Measurements from ENCODE around the gene FAM199X. TPM values are rescaled to one million over a fixed set of nuclear protein-coding genes. Genes with fewer than 3 reads are reported as not detected.

FAM199X gene
- total and polyA plus RNA-seq, 2 experiments from 2014 or later: 18.4 to 28.1 TPM

- no peaks in the 10 kb centered on the region for H3K36me3 ChIP-seq
Measured at GRCh38 chrX:104141087-104141760, 25.0 kb upstream of the FAM199X start.

DNA sequence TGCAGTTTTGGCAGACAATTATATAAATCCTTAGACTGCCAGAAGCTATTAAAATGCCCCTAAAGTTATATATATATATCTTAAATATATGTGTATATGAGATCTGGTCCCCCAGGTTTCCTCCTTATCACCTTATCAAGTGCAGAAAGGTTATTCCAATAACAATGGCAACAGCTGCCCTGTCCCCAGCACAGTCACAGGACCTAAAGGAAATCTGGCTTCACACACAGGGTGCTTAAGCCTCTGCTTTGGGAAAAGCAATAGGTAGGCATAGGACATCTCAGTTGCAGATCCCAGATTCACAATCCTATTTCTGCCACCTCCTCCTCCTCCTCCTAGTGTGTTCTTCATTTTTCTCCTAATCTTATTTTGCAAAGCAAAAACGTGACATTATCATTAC is 15.2 kb upstream of the FAM199X start:
- DNase-seq (ENCODE audit: low read depth in 1 of 2, low spot score in 1 of 2): no peak
- H3K36me3 ChIP-seq: no peaks in the 10 kb centered on the region
- TF ChIP-seq, protein P1, sequence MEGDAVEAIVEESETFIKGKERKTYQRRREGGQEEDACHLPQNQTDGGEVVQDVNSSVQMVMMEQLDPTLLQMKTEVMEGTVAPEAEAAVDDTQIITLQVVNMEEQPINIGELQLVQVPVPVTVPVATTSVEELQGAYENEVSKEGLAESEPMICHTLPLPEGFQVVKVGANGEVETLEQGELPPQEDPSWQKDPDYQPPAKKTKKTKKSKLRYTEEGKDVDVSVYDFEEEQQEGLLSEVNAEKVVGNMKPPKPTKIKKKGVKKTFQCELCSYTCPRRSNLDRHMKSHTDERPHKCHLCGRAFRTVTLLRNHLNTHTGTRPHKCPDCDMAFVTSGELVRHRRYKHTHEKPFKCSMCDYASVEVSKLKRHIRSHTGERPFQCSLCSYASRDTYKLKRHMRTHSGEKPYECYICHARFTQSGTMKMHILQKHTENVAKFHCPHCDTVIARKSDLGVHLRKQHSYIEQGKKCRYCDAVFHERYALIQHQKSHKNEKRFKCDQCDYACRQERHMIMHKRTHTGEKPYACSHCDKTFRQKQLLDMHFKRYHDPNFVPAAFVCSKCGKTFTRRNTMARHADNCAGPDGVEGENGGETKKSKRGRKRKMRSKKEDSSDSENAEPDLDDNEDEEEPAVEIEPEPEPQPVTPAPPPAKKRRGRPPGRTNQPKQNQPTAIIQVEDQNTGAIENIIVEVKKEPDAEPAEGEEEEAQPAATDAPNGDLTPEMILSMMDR (IDR thresholded peaks at IDR 0.05; ENCODE audit: low read depth, low read length): no peak
- no peaks in the 10 kb centered on the region for H3K9me3 ChIP-seq (ENCODE audit: low read depth)
- H3K27me3 ChIP-seq: no peaks in the 10 kb centered on the region
- no peak overlapping the region for H3K4me3 ChIP-seq
- no peak overlapping the region for H3K27ac ChIP-seq
- H3K4me1 ChIP-seq (ENCODE audit: low read depth): no peaks in the 10 kb centered on the region

More at GRCh38 chrX:104141087-104141760, 25.0 kb upstream of the FAM199X start:
- Histone ChIP-seq H3K27me3 (peaks cover 5% of the 10 kb centered on the region), H3K4me3 (no peak overlapping the region), H3K27ac (no peak overlapping the region), H3K9me3 (ENCODE audit: low read depth) (no peaks in the 10 kb centered on the region), H3K4me1 (ENCODE audit: low read depth) (no peaks in the 10 kb centered on the region)
- TF ChIP-seq, protein P1 (IDR thresholded peaks at IDR 0.05; ENCODE audit: low read depth, low read length): no peak
- no peak for DNase-seq (ENCODE audit: low read depth in 1 of 2, low spot score in 1 of 2)

GRCh38 chrX:104156630-104157529 is 9.4 kb upstream of the FAM199X start, which contains the start of gene SLC25A53:
SLC25A53 (minus strand) TSS chrX:104157009; CDS start chrX:104105257, 51,752 bp downstream.
- Histone ChIP-seq H3K36me3 (no peaks in the 10 kb centered on the region), H3K27me3 (no peaks in the 10 kb centered on the region), H3K27ac (peak within 1 kb of the TSS; percentile 94), H3K9me3 (ENCODE audit: low read depth) (no peaks in the 10 kb centered on the region), H3K4me3 (peak within 1 kb of the TSS; percentile 57), H3K4me1 (ENCODE audit: low read depth) (no peaks in the 10 kb centered on the region)
- DNase-seq (ENCODE audit: low read depth in 1 of 2, low spot score in 1 of 2): peak; percentile 83 to 94
- TF ChIP-seq, protein P1 (IDR thresholded peaks at IDR 0.05; ENCODE audit: low read depth, low read length): no peak

GRCh38 chrX:104166735-104167436 is 633 bp downstream of the FAM199X start:
- H3K27ac ChIP-seq: peak overlapping the region; percentile 88
- H3K9me3 ChIP-seq (ENCODE audit: low read depth): no peaks in the 10 kb centered on the region
- TF ChIP-seq, protein P1 (IDR thresholded peaks at IDR 0.05; ENCODE audit: low read depth, low read length): no peak
- H3K4me1 ChIP-seq (ENCODE audit: low read depth): peaks cover 4% of the 10 kb centered on the region
- H3K4me3 ChIP-seq: peak overlapping the region; percentile 86
- no peaks in the 10 kb centered on the region for H3K36me3 ChIP-seq
- no peaks in the 10 kb centered on the region for H3K27me3 ChIP-seq
- DNase-seq (ENCODE audit: low read depth in 1 of 2, low spot score in 1 of 2): no peak

DNA sequence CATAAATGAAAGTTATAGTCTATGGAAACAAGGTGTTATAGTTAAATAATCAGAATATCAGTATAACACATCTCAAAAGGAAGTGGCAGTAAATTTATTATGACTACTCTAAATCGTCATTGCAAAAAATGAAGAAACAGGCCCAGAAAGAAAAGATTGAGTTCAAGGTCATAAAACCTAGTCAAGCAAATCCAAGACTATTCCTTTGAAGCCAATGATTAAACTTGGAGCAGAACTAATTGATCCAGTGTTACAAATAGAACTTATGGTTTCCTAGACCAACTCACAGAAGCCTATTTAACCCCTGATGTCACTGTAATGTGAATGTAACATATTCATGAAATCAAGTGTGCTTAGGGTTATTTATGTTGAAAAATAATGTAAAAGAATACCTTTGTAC is 1.9 kb downstream of the FAM199X start:
- Histone ChIP-seq H3K36me3 (no peaks in the 10 kb centered on the region), H3K9me3 (ENCODE audit: low read depth) (no peaks in the 10 kb centered on the region), H3K4me1 (ENCODE audit: low read depth) (peaks cover 4% of the 10 kb centered on the region), H3K27ac (no peak overlapping the region), H3K4me3 (peak overlapping the region; percentile 86), H3K27me3 (no peaks in the 10 kb centered on the region)
- TF ChIP-seq, protein P1 (IDR thresholded peaks at IDR 0.05; ENCODE audit: low read depth, low read length): no peak
- no peak for DNase-seq (ENCODE audit: low read depth in 1 of 2, low spot score in 1 of 2)
